Osteoblast (primary cell): ENCODE data around the gene ADCY3. TPM values are rescaled to one million over a fixed set of nuclear protein-coding genes. Genes with fewer than 3 reads are reported as not detected.
"Not testable (repeated sequence)": the region's sequence is repeated elsewhere in the genome, so short reads cannot be mapped to it uniquely, and the experiment has no call there.

Source experiments
- DNase-seq: peaks from one replicate; pipeline ENCODE4 v3.0.0; 2011; ENCODE audit warnings: low spot score, mixed read lengths; ENCODE audit not compliant: insufficient read length; ENCODE audit errors: missing footprints
- H2AFZ ChIP-seq: 2 replicates; pipeline ENCODE4 v1.6.0; 2011; ENCODE audit warnings: mild to moderate bottlenecking, low read length
- H3K27ac ChIP-seq: 2 replicates; pipeline ENCODE4 v1.5.1; 2011; ENCODE audit warnings: mild to moderate bottlenecking, low read depth, low read length, moderate library complexity
- H3K27me3 ChIP-seq: 2 replicates; pipeline ENCODE4 v1.6.0; 2012; ENCODE audit warnings: mild to moderate bottlenecking, control low read depth, inconsistent platforms, low read length, moderate library complexity; ENCODE audit not compliant: insufficient read depth
- H3K36me3 ChIP-seq: 2 replicates; pipeline ENCODE4 v1.5.1; 2011; ENCODE audit warnings: mild to moderate bottlenecking, low read length, control low read depth, moderate library complexity; ENCODE audit not compliant: insufficient read depth
- H3K4me1 ChIP-seq: 2 replicates; pipeline ENCODE4 v1.5.1; 2011; ENCODE audit warnings: mild to moderate bottlenecking, low read length, control low read depth, moderate library complexity; ENCODE audit not compliant: insufficient read depth
- H3K4me2 ChIP-seq: 2 replicates; pipeline ENCODE4 v1.6.0; 2011; ENCODE audit warnings: mild to moderate bottlenecking, low read length; ENCODE audit not compliant: insufficient read depth
- H3K4me3 ChIP-seq: fragments of 200-600 bp; sonication (generic); 3 replicates; pipeline ENCODE4 v1.5.1; 2012; ENCODE audit warnings: mild to moderate bottlenecking, low read length, inconsistent platforms; ENCODE audit not compliant: insufficient read depth
- H3K79me2 ChIP-seq: 2 replicates; pipeline ENCODE4 v1.6.0; 2012; ENCODE audit warnings: mild to moderate bottlenecking, low read length, control low read depth, inconsistent platforms; ENCODE audit not compliant: insufficient read depth
- H3K9me3 ChIP-seq: 2 replicates; pipeline ENCODE4 v1.5.1; 2011; ENCODE audit warnings: low read depth, low read length, control low read depth
- H4K20me1 ChIP-seq: 2 replicates; pipeline ENCODE4 v1.6.0; 2012; ENCODE audit warnings: mild to moderate bottlenecking, low read length, control low read depth; ENCODE audit not compliant: insufficient read depth
- total RNA-seq: library from RNA; depleted of rRNA; stranded (reverse); fragments of >200 nt; gene quantifications from 2 replicates; pipeline ENCODE4 v1.2.3, GENCODE V29; 2012
- TF ChIP-seq, protein P1 (sequence below): IDR thresholded peaks from 2 replicates; pipeline ENCODE4 v1.5.1; 2011; ENCODE audit warnings: mild to moderate bottlenecking, low read depth, low read length, moderate library complexity; ENCODE audit errors: extremely low read depth

The ADCY3 gene
- total RNA-seq, 1 donor, result 47.4 TPM

GRCh38 chr2:24809316-24810007 is 110.6 kb downstream of the ADCY3 start:
- Histone ChIP-seq H3K4me3 (no peak overlapping the region), H4K20me1 (no peaks in the 10 kb centered on the region), H3K4me1 (peaks cover 2% of the 10 kb centered on the region), H3K27ac (peak overlapping the region; percentile 9), H2AFZ (peak overlapping the region; percentile 27), H3K9me3 (no peaks in the 10 kb centered on the region), H3K4me2 (peak overlapping the region; percentile 44), H3K36me3 (no peaks in the 10 kb centered on the region), H3K27me3 (no peaks in the 10 kb centered on the region), H3K79me2 (peaks cover 84% of the 10 kb centered on the region)
- TF ChIP-seq, protein P1, sequence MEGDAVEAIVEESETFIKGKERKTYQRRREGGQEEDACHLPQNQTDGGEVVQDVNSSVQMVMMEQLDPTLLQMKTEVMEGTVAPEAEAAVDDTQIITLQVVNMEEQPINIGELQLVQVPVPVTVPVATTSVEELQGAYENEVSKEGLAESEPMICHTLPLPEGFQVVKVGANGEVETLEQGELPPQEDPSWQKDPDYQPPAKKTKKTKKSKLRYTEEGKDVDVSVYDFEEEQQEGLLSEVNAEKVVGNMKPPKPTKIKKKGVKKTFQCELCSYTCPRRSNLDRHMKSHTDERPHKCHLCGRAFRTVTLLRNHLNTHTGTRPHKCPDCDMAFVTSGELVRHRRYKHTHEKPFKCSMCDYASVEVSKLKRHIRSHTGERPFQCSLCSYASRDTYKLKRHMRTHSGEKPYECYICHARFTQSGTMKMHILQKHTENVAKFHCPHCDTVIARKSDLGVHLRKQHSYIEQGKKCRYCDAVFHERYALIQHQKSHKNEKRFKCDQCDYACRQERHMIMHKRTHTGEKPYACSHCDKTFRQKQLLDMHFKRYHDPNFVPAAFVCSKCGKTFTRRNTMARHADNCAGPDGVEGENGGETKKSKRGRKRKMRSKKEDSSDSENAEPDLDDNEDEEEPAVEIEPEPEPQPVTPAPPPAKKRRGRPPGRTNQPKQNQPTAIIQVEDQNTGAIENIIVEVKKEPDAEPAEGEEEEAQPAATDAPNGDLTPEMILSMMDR, result no peak
- no peak for DNase-seq

DNA sequence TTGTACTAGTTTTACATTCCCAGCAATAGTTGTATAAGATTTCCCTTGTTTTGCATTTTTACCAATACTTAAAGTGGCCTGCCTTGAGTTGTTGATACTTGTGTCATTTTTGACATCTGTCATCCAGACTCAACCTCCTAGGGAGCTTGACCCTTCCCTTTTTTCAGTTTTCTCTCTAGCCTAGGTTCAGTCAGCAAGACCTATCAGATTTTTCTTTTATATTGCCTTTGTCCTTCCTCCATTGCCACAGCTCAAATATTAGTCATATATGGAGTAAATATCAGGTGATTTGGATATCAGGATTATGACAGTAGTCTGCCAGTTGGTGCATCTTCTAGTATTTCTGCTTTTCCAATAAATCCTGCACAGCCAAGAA is 113.4 kb downstream of the ADCY3 start:
- H3K27me3 ChIP-seq, result no peaks in the 10 kb centered on the region
- peaks cover 58% of the 10 kb centered on the region for H3K79me2 ChIP-seq
- TF ChIP-seq, protein P1, result no peak
- DNase-seq, result no peak
- no peaks in the 10 kb centered on the region for H4K20me1 ChIP-seq
- no peak overlapping the region for H2AFZ ChIP-seq
- H3K36me3 ChIP-seq, result no peaks in the 10 kb centered on the region
- H3K4me3 ChIP-seq, result no peak overlapping the region
- H3K4me2 ChIP-seq, result no peak overlapping the region
- H3K27ac ChIP-seq, result peak overlapping the region; percentile 31
- peaks cover 2% of the 10 kb centered on the region for H3K4me1 ChIP-seq
- no peaks in the 10 kb centered on the region for H3K9me3 ChIP-seq

- not testable (repeated sequence) for H3K4me1 ChIP-seq, H3K4me3 ChIP-seq, H3K9me3 ChIP-seq, H3K4me2 ChIP-seq, H3K36me3 ChIP-seq, H3K27me3 ChIP-seq, H2AFZ ChIP-seq, DNase-seq, H4K20me1 ChIP-seq
- H3K27ac ChIP-seq, result peak overlapping the region; percentile 31
- peaks cover 59% of the 10 kb centered on the region for H3K79me2 ChIP-seq
Measured at GRCh38 chr2:24805811-24806660, 114.0 kb downstream of the ADCY3 start.

- not testable (repeated sequence) for H3K4me1 ChIP-seq, DNase-seq, H3K9me3 ChIP-seq, H4K20me1 ChIP-seq, H3K4me3 ChIP-seq, H3K27me3 ChIP-seq, H3K4me2 ChIP-seq, H2AFZ ChIP-seq, H3K27ac ChIP-seq, H3K36me3 ChIP-seq
- peaks cover 49% of the 10 kb centered on the region for H3K79me2 ChIP-seq
Measured at GRCh38 chr2:24800487-24800886, 119.5 kb downstream of the ADCY3 start.

- Histone ChIP-seq H3K4me2 (no peak overlapping the region), H3K27me3 (no peaks in the 10 kb centered on the region), H3K4me3 (no peak overlapping the region), H3K4me1 (peaks cover 8% of the 10 kb centered on the region), H3K27ac (no peak overlapping the region), H3K9me3 (no peaks in the 10 kb centered on the region), H3K79me2 (peaks cover 69% of the 10 kb centered on the region), H3K36me3 (peaks cover 9% of the 10 kb centered on the region), H4K20me1 (no peaks in the 10 kb centered on the region), H2AFZ (no peak overlapping the region)
- DNase-seq, result no peak
- TF ChIP-seq, protein P1, result no peak
Measured at GRCh38 chr2:24797644-24798043, 122.4 kb downstream of the ADCY3 start.
